Measurements from ENCODE around the gene TSPYL6.

TSPYL6 gene

DNA sequence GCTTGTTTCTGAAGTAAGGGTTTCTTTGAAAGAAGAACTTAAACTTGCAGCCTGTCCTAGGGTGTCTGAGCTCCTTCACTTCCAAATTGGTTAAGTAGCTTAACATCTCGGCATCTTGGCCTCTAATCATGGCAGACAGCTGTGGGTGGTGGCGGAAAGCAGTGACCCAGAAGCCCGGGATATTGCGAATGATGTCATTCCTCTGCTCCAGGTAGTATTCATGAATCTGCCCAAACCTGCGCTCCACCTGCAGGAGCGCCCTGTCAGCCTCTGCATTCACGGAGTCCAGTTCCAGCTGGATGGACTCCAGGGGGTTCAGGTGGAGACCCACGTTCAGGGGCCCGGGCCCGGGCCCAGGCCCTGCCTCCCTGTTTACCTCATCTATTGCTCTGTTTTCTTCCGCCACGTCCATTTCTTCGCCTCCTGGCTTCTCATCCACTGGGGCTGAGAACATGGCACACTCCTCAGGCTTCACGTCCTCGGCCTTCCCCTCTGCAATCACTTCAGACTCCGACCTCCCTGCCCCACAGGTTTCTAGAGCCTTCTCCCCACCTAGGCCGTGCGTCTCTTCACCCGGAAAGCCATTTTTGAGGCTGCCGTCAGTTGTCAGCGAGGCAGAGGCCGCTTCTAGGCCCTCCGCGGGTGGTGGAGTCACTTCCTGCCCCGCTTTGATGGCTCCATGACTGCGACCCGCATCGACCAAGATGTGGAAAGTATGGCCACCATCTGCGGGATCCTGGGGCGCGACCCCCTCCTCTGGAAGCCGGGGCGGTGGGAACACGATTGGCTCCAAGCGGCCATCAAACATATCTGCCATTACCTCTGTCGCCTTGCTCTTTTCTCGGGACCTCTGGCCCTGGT is 569 bp downstream of the TSPYL6 start:
- no peak for DNase-seq

DNA sequence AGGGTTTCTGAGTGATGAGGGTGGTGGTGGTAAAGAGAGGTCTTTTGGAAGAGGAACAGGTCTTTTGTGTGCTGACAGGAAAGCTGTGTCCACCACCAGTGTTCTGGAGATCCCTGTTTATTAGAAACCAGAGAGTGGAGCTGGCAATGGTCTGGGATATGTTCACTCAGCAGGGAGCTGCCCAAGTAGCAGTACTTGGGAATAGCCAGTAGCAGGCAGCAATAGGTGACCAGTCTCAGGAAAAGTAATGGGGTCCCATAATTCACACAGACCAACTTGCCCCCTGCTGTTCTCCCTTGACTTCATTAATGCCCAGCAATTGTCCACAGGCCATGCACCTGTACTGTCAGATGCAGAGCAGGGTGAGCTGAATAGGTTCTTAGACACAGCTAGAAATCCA is 1.8 kb downstream of the TSPYL6 start:
- DNase-seq, result no peak

DNA sequence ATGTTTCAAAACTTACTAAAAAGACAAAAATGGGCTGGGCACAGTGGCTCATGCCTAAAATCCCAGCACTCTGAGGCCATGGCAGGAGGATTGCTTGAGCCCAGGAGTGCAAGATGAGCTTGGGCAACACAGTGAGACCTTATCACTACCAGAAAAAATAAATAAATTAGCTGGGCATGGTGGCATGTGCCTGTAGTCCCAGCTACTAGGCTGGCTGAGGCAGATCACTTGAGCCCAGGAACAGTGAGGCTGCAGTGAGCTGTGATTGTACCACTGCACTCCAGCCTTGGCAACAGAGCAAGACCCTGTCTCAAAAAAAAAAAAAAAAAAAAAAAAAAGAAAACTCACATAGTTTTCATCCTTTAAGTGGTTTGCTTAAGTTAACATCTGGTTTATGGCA is 6.4 kb downstream of the TSPYL6 start:
- no peak for DNase-seq

DNA sequence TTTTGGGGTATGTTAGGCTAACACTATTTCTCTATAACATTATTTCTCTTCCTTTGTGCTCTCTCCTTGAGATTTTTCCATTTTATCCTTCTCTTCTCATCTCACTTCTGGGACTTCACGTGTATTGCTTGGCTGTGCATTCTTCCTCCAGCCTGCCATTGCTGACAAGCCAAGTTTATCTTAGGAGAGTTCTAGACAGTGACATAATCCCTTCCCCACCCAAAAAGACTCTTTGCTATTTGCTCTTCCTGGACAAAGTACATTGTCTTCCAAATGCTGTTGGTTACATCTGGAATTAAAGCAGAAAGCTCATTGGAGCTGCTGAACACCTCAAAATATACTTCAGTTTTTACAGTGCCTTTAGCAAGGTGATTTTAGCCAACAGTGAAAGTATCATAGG is 8.9 kb downstream of the TSPYL6 start:
- DNase-seq, result no peak

DNA sequence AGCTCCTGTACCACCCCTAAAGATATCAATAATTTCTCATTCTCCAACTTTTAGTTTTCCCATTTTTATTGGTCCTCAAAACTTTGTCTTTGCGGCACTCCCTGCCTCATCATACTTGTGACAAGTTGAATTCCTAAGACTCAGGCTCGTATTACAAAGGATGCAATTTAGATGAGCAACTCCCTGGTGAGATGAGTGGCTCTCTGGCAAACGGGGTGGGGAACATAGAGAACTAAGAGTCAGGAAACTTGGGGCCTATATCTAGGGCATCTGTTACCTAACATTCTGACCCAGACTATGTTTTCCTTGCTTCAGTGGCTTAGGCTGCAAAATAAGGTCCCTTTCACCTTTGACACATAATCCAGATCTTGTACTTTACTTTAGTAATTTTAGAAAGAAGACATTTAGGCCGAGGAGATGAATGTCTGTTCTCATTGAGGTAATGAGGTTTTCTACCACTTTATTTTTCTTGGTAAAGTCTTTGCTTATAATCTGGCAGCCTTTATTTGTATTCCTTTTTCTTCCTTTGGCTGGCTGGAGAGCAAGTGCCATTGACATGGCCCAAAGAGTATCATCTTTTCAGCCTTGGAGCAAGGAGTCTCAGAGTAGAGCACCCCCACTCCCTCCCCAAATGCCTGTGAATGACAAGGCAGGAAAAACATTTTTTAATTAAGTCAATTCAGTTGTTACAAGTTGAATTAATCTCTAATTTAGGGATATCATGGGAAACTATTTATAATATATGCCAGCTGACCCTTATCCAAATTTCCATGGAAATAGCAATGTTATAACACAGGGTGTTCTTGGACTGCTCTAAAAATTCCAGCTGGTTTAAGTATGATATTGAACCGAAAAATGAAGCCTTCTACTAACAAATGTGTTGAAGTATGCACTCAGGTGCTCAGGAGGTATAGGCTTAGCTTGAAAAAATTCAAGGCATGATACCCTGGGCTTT is 15.2 kb downstream of the TSPYL6 start:
- DNase-seq, result no peak

DNA sequence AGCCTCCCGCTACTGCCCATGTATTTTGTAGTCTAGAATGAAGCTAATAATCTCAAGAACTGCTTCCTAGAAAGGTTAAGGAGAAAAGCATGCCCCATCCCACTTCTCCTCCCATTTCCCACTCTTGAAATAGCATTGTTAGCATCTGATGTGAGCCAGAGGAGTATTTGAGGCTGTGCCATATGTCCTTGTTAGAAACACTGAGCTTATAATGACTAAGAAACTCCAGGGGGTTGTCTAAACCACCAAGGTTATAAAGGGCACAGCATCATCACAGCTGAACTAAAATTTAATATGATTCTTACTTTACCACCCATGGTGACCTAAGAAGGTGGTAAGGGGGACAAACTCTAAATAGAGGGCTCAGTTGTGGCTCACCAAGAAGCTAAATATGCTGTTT is 16.6 kb downstream of the TSPYL6 start:
- no peak for DNase-seq

DNA sequence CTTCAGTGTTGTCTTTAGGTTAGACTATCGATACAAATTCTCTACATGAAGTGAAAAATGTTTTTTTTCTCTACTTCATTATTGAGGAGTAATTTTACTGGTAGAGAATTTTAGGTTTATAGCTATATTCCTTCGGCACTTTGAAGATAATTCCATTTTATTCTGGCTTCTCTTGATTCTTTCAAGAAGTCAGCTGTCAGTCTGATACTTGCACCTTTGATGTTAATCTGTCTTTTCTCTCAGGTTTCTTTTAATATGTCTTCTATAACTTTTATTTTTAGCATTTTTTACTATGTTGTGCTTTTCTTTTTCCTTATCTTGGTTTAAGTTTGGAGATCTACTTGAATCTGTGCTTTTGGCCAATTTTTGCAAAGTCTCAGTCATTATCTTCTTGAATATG is 18.6 kb downstream of the TSPYL6 start:
- no peak for DNase-seq

DNA sequence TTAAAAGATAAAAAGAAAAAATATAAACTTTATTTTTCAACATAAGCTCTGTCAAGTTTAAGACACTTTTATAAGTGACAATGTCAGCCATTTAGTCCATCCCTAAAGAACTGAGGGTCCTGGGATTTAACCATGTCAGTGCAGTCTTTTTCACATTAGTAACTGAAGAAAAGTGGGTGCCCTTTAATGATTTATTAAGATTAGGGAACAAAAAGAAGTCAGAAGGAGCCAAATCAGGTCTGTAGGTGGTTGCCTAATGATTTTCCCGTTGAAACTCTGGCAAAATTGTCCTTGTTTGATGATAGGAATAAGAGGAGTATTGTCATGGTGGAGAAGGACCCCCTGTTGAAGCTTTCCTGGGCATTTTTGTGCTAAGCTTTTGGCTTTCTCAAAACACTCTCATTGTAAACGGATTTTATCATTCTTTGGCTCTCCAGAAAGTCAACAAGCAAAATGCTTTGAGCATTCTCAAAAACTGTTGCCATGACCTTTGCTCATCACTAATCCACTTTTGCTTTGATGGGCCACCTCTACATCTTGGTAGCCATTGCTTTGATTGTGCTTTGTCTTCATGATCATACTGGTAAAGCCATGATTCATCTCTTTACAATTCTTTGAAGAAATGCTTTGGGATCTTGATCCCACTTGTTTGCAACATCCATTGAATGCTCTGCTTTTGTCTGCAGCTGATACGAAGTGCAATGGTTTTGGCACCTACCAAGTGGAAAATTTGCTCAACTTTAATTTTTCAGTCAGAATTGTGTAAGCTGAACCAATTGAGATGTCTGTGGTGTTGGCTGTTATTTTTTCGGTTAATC is 22.0 kb downstream of the TSPYL6 start:
- no peak for DNase-seq

DNA sequence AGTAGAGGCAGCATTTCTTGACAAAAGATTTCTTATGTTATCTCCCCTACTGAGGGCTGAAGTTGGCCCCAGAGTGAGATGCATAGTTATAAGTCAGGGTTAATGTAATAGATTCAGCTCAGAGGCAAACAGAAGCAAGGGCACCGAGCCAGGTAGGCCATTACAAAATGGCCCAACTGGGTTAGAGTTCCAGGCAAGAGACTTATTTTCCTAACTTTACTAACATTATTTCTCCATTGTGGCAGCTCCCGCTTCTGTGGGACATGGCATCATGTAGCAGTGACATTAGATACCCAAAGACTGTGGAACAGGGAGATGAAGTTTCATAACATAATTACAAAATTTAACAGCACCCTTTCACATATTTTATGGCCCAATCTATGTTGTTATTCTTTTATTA is 27.1 kb downstream of the TSPYL6 start:
- no peak for DNase-seq

DNA sequence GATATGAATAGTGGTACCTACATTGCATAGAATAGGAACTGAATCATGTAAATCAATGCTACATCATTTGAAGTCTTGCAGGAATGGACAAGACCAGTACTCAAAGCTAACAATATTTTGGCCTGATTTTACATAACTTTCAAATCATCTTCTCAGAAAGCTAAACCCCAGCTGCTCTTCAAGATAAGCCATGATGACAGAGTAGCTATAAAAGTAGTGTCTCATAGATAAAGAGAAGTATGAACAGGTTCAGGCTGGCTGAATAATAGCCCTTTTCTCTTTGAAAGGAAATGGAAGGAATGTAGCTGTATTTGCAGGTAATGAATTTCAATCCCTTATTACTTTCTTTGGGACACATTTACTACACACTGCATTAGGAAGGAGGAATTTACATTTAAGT is 28.2 kb downstream of the TSPYL6 start:
- DNase-seq, result no peak

DNA sequence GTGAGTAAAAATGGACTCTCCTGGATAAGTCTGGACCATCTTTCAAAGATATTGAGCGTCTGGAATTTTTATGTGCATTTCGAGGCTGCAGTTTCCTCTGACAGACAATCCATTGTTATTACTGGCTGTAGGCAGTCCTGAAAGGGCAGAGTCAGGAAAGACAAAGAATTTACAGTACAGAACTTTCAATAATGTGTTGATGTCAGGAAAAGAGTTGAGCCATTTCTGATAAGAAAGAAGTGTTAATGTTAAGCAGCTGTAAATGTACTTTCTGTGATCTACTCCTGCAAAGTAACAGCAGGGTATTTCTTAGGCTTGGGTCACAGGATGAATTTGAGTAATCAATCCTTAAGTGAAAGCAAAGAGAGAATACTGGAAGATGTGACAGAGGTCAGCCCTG is 29.8 kb downstream of the TSPYL6 start:
- DNase-seq, result no peak

DNA sequence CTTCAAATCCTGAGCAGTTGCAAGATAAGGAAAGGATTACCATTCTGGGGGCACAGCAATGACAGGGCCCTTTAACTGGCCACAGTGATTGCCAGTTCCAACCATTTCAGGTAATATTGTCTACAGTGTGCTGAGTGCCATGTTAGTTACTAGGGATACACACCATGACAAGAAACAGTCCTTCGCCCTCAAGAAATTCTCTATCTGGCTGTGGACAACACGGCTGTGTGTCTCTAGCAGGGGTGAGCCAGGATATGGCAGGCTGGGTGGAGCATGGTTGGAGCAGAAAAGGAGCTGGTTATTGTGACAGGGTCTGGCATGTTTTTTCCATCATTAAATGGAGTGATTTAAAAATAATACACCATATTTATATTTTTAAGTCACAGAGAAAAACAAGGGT is 31.0 kb downstream of the TSPYL6 start:
- DNase-seq, result no peak

DNA sequence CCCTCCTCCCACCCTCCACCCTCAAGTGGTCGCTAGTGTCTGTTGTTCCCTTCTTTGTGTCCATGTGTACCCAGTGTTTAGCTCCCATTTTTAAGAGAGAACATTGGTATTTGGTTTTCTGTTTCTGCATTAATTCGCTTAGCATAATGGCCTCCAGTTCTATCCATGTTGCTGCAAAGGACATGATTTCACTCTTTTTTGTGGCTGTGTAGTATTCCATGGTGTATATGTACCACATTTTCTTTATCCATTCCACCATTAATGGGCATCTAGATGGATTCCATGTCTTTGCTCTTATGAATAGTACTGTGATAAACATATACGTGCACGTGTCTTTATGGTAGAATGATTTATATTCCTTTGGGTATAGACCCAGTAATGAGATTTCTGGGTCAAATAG is 42.9 kb downstream of the TSPYL6 start:
- no peak for DNase-seq

DNA sequence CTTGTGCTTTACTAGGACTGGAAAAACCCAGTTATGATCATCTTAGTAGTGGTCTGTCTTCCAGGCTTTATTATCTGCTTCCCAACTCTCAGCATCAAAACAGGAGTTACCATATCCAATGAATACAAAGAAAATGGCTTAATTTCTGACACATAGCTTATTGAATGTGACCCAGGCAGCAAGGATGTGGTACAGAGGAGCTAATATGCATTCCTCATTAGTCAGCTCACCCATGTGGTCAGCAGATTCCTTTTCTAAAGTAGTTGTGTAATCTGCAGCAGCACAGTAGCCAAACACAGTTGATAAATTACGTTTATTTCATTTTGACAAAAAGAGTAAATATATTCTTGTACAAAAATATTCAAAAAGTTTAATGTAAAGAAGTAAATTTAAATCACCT is 43.6 kb downstream of the TSPYL6 start:
- no peak for DNase-seq

DNA sequence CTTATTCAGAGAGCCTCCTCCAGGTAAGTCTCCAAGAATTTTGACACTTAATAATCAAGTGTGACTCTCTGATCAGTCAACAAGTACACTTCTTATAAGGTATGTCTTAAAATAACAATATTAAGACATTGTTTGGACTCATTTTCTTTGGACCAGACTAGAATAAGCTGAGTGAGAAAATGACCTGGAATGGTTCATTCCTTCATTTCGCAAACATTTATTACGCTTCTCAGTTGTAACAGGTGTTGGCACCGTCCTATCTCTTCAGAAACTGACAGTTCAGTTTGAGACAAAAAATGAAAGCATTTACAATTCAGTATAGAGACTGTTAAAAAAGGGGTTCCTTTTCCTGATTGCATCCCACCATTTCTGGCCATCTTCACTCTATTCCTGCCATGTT is 46.6 kb downstream of the TSPYL6 start:
- DNase-seq, result no peak

DNA sequence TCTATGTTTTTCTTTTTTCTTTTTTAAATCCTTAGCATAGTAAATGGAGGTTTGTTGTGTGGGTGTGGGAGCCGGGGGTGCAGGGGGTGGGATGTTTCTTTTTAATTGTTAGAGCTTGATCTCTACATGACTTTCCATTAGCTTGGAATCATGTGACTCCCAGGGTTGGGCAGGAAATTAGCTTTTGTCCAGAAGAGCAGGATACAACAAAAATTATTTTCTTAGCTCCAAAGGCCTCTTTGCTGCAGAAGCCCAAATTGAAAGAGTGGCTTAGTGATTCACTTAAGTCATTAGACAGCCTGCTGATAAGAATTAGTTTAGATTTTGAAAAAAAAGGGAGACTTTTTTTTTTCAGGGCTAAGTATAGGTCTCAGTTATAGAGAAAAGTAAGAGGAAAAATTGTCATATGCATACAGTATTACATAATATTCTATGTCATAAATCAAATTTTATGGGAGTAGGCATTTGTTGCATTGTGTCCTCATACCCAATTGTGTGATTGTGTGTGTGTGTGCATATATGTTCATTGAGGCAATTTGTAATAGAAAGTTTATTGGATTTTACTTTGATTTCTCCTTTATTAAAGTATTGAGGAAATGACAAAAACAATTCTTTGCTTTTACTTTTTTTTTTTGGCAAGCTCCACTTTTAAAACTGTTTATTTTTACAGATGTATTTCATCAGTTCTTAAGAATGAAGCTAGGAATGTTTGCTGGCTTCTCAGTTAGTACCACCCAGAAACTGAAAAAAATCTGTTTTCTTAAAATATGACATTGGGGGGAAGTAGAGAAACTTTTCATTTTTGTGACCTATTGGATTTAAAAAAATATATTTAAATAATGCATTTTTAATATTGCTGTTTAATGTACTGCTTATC is 47.4 kb downstream of the TSPYL6 start:
- DNase-seq, result no peak

DNA sequence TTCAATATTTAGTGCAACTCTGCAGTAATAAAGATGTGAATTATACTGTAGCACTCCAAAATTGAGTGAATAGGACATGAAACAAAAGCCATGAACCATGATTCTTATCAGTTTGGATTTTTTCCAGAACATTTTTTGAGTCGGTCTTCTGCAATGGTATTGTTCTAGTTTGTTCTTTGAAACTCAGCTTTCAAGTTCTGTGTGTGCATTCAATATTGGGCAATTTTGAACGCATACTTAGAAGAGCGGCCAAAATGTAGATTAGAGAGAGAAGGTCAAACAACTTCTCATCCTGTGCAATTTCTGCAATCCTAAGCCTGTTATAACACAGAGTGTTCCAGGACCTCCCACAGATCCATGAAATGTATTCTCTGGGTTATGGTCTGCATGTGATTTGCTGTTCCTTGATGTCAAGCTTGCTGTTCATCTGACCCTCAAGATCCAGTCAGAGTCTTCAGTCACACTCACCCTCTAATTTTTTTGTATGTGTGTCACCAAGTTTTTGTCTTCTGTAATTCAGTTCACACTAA is 48.3 kb downstream of the TSPYL6 start:
- no peak for DNase-seq

DNA sequence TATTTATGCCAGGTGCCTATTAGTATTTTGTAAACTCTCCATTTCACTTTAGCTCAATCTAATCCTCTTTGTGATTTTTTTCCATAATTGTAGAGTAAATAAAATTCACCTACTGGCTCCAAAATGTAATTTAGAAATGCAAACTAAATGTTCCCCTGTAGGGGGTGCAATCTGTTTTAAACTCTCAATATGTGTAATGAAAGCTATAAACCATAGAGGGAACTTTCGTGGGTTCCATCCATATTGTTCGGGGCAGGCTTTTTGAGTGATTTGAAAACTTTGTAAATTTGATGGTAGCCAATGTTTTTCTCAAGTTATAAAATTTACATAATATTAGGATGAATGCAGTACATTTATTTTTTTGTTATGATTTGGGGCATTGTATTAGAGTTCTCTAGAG is 49.4 kb downstream of the TSPYL6 start:
- DNase-seq, result peak; percentile 77 to 91

DNA sequence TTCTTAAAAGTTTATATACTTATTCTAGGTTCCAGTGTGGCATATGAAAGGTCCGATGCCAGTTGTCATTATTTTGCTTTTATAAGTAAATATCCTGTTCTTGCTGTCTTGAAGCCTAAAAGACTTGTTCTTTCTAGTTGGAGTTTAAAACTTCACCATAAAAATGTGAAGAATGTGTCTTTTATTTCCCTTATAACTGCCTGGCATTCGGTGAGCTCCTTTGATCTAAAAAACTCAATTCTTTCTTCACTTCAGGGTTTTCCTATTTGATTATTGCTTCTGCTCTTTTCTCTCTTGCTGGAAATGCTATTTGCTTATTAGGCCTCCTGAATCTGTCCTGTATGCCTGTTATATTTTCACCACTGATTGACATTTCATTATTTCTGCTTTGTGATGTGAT is 51.6 kb downstream of the TSPYL6 start:
- no peak for DNase-seq

Data from NCI-H2081 (cell line).